GM19455 (cell line): Measurements from ENCODE around the gene USP14.

ENCODE experiments used
- ATAC-seq: cut with Tn5 transposase; IDR thresholded peaks from one replicate; pipeline ENCODE4 v1.9.1; 2021; ENCODE audit not compliant: unreplicated experiment

Gene USP14

GRCh38 chr18:159037-159652 lies 788 bp downstream of the USP14 start:
- ATAC-seq, result no peak

GRCh38 chr18:159933-160332 lies 1.6 kb downstream of the USP14 start:
- ATAC-seq, result no peak

DNA sequence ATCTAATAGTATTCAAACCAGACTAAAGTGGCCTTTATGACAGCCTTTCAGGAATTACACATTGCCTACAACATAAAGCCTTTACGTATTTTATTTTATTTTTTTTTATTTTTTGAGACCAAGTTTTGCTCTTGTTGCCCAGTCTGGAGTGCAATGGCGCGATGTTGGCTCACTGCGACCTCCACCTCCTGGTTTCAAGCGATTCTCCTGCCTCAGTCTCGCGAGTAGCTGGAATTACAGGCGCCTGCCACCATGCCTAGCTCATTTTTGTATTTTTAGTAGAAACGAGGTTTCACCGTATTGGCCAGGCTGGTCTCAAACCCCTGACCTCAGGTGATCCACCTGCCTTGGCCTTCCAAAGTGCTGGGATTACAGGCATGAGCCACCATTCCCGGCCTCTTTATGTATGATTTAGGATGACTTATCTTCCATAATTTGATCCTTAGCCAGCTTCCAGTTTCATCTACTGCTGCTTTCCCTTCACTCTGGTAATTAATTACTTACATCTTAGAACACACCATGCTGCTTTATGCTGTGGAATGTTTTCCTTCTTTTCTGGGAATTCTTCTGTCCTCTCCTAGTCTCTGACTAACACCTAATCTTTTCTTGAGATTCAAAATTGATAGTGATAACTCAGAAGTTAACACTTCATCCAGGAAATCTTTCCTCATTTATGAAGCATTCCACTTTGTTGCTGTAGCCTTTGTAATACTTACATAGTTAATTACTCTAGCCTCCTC lies 2.6 kb downstream of the USP14 start:
- no peak for ATAC-seq

- no peak for ATAC-seq
Observed at GRCh38 chr18:172361-172760, 14.0 kb downstream of the USP14 start.

DNA sequence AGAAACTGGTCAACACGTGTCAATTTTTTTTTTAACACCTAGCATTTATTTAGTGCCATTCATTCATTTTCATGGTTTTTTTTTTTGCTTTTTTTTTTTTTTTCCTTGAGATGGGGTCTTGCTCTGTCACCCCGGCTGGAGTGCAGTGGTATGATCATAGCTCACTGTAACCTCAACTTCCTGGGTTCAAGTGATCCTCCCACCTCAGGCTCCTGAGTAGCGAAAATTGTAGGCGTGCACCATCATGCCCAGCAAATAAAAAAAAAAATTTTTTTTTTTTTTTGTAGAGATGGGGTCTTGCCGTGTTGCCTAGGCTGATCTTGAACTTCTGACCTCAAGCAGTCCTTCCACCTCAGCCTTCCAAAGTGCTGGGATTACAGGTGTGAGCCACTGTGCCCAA lies 21.1 kb downstream of the USP14 start:
- ATAC-seq, result no peak

GRCh38 chr18:181711-182110 lies 23.4 kb downstream of the USP14 start:
- no peak for ATAC-seq

DNA sequence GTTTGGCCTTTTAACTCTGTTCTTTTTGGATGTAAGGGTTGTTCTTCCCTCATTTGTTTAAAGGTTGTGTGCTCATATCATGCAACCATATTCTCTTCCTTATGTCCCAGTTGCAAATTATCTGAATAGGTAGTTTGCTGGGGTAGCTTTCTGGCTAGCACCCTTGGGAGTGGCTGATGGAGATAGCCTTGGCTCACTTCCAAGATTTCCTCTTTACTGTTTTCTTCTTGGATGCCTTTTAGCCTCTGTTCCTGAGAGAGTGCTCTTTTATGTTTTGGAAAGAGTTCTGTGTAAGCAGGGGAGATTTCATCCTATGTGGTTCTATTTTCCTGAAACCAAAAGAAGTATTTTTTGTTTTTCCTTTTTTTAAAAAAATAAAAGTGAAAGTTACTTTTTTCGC lies 25.4 kb downstream of the USP14 start:
- no peak for ATAC-seq

GRCh38 chr18:189254-189653 lies 30.9 kb downstream of the USP14 start:
- ATAC-seq, result no peak

- no peak for ATAC-seq
Observed at GRCh38 chr18:191725-192124, 33.4 kb downstream of the USP14 start.

DNA sequence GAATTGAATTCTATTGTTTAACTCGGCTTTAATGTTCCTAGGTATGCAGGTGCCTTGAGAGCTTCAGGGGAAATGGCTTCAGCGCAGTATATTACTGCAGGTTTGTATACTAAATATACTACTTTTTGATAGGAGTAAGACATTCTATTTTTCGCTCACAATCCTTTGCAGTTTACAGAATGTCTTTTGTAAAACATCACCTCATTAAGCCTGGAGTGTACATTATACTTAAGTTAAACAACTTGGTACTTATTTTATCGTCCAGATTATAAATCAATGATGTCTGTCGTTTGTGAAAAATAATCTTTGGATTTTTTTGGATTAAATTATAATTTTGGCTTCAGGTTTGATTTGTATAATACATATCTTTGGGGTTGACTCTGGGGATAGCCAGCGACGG lies 34.4 kb downstream of the USP14 start:
- no peak for ATAC-seq

DNA sequence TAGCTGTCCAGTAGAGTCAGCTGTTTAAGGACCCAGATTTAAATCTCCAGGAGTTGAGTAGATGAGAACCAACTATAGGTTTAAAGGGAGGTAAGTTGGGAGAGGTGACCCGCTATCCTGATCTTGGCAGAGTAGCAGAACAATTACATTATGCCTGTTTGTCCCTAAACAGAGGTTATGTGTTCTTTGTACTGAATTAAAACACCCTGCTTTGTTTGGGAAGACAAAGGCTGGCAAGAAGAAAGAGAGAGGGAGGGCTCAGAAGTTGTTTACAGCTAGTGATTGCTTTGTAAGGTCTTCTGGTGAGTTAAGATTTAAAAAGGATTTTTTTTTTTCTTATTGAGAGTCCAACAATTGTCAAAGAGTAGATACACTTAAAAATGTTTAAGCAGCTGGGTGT lies 37.3 kb downstream of the USP14 start:
- ATAC-seq, result no peak

- ATAC-seq, result no peak
Observed at GRCh38 chr18:199214-199613, 40.9 kb downstream of the USP14 start.

DNA sequence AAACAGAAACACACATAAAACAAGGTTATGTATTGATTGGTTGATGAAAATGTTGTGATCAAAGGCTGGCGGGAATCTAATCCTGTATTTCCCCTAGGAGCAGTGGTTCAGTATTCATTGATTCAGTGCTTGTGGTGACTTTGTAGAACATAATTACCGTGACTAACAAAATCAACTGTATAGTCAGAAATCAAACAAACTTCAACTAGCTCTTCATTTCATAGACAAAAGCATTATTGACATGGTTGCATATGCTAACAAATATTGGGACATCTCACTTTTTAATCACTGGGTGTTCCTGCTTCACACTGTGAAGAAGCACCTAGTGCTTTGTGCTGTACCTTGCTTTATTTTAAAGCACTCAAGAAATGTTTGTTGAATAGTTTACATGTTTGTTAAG lies 41.4 kb downstream of the USP14 start:
- no peak for ATAC-seq

DNA sequence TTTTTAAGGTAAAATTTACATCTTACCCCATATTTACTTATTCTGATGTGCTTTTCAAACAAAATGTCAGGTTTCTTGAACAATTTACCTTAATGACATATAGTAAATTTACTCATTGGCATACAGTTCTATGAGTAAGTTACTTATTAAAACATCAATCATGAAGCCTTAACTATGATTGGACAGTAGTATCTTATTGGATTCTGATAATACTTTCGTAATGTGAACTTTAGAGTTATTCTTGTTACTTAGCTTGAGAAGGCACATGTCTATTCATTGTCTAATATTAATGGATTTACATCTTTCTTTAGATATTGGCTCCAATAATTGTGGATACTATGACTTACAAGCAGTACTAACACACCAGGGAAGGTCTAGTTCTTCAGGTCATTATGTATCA lies 51.7 kb downstream of the USP14 start:
- no peak for ATAC-seq

DNA sequence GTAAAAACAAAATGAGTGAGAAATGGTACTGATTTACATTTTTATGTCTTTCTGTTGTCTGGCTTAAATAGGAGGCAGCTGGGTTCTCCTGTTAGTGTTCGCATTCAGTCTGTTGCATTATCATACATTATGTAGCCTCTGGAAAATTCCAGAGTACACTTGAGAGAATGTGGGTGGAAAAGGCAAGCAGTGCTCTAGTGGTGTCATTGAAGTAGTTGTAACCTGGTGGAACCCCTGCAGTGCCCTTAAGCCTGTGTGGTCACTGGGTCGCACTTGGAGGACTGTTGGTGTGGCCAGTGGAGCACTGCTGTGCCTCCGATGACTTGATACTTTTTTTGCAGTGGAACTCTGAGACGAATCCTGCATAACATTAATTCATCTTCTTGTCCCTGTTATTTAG lies 52.4 kb downstream of the USP14 start:
- no peak for ATAC-seq

DNA sequence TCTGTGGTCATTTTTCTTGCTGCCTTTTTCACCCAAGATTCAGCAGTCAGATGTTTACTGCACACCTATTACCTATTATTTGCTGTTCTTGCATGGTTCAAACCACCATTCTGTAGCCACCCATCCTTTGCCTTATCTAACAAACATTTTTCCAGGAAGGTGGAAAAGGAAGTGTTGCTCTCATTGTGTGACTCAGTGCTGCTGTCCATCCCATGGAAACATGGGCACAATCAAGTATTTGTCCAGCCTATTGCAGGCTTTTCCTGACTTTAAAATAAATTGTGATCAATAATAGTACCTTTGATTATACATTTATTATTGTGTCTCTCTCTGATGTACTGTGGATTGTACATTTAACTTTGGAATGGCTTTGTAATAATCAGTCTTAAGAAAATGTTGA lies 53.2 kb downstream of the USP14 start:
- no peak for ATAC-seq

GRCh38 chr18:212780-213179 lies 54.4 kb downstream of the USP14 start:
- no peak for ATAC-seq

GRCh38 chr18:213505-213904 lies 55.1 kb downstream of the USP14 start:
- no peak for ATAC-seq

DNA sequence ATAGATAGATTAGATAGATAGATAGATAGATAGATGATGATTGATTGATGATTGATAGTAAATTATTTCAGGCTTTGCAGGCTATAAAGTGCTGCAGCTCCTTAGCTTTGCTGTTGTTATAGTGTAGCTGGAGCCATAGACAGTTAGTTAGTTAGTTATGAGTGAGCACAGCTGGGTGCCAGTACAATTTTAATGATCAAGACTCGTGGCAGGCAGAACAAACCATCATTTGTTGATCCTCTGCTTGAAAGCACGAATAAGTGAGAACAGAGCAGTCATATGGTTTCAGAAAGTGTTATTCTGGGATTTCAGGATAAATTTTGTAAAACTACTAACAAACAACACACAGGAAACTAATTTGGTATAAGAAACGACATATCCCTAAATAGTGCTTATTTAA lies 55.6 kb downstream of the USP14 start:
- no peak for ATAC-seq

DNA sequence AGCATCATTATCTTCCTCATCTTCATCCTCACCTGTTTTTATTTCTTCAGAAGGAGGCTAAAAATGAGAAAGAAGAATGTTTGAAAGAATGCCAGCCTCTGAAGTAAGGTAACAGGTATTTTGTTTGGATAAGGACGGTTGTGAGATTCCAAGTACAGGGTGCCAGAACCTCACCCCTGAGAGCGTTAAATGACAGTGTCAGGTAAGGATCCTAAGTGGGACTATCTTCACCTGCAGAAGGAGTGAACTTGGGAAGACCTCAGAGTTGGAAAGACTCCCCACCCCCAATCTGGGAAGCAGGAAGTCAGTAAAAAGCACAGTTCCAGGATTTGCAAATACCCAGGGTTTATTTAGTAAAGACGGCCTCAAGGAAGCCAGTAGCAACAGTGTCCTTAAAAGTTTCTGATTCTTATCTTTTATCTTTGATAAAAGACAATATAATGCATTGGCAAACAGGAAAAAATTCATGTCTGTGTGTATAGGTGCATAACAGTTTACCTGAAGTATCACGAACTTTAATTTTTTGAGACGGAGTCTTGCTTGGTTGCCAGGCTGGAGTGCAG lies 57.2 kb downstream of the USP14 start:
- ATAC-seq, result no peak

- no peak for ATAC-seq
Observed at GRCh38 chr18:217532-218336, 59.4 kb downstream of the USP14 start.

DNA sequence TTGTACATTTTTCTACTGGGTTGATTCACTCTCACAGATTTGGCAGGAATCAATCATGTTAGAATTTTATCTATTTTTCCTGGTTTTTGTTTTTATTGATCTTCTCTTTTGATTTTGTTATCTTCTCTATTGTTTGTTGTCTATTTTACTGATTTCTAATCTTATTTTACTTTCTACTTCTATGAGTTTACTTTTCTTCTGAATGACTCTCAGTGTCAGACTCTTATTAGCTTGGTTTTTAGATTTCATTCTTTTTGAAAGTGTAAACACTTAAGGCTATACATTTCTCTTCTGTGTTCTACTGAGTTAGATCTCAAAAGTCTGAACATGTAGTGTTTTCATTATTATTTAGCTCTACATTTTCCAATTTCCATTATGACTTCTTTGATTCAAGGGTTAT lies 62.4 kb downstream of the USP14 start:
- no peak for ATAC-seq
